CD4-positive, CD25-positive, alpha-beta regulatory T cell (primary cell): ENCODE measurements around the gene BCL2L12. TPM values are rescaled to one million over a fixed set of nuclear protein-coding genes. Genes with fewer than 3 reads are reported as not detected.
"Not testable (repeated sequence)": the region's sequence is repeated elsewhere in the genome, so short reads cannot be mapped to it uniquely, and the experiment has no call there.

ENCODE experiments used
- ATAC-seq, 2 donors: fragments of 150-1000 bp; cut with Tn5 transposase; one replicate each; pipeline ENCODE4 v1.10.0; 2021; ENCODE audit warnings: low read depth in 2 of 2, moderate number of reproducible peaks in 2 of 2, moderate library complexity in 1 of 2
- DNase-seq, 3 donors: peaks; one replicate each; pipeline versions ENCODE4 v3.0.0 to v3.0.0-alpha.2; 2012 to 2022; ENCODE audit warnings: mixed read lengths in 1 of 3
- H3K27ac ChIP-seq: one replicate; pipeline ENCODE4 v1.7.0; 2013; ENCODE audit warnings: mild to moderate bottlenecking, low read length; ENCODE audit not compliant: insufficient read depth, poor library complexity, severe bottlenecking
- H3K27me3 ChIP-seq: one replicate; pipeline ENCODE4 v1.7.0; 2013; ENCODE audit warnings: low read length; ENCODE audit not compliant: control insufficient read depth, insufficient read depth
- H3K36me3 ChIP-seq: one replicate; pipeline ENCODE4 v1.7.0; 2013; ENCODE audit warnings: mild to moderate bottlenecking, low read length, moderate library complexity; ENCODE audit not compliant: control insufficient read depth, insufficient read depth
- H3K4me1 ChIP-seq: 2 replicates; pipeline ENCODE4 v1.7.0; 2013; ENCODE audit warnings: mild to moderate bottlenecking, low read length; ENCODE audit not compliant: insufficient read depth, control insufficient read depth, poor library complexity, severe bottlenecking
- H3K4me3 ChIP-seq: one replicate; pipeline ENCODE4 v1.7.0; 2013; ENCODE audit warnings: low read depth, mild to moderate bottlenecking, low read length, moderate library complexity
- H3K9me3 ChIP-seq, 2 experiments: 1 replicate in 1 of 2; 2 replicates in 1 of 2; pipeline ENCODE4 v1.7.0; 2013; ENCODE audit warnings: low read length in 2 of 2, mild to moderate bottlenecking in 1 of 2, moderate library complexity in 1 of 2; ENCODE audit not compliant: control insufficient read depth in 2 of 2
- H3K27ac Mint-ChIP-seq, 3 donors: one replicate each; pipeline ENCODE4 v1.8.0; 2020 to 2022; ENCODE audit warnings: mild to moderate bottlenecking in 3 of 3, mixed read lengths in 3 of 3, moderate library complexity in 2 of 3
- H3K27me3 Mint-ChIP-seq: one replicate; pipeline ENCODE4 v1.8.0; 2022; ENCODE audit warnings: mild to moderate bottlenecking, mixed read lengths
- H3K36me3 Mint-ChIP-seq: one replicate; pipeline ENCODE4 v1.8.0; 2020; ENCODE audit warnings: mixed read lengths
- H3K4me1 Mint-ChIP-seq, 4 donors: one replicate each; pipeline ENCODE4 v1.8.0; 2020 to 2022; ENCODE audit warnings: mixed read lengths in 4 of 4, mild to moderate bottlenecking in 1 of 4
- H3K4me3 Mint-ChIP-seq, 4 donors: one replicate each; pipeline ENCODE4 v1.8.0; 2020 to 2022; ENCODE audit warnings: mild to moderate bottlenecking in 4 of 4, mixed read lengths in 4 of 4, moderate library complexity in 3 of 4
- H3K9me3 Mint-ChIP-seq, 7 donors: one replicate each; pipeline ENCODE4 v1.8.0; 2020 to 2022; ENCODE audit warnings: mixed read lengths in 7 of 7, mild to moderate bottlenecking in 3 of 7, moderate library complexity in 2 of 7
- polyA plus RNA-seq, 4 donors: library from polyadenylated mRNA; unstranded; fragments of 300-500 nt; fragmentation: Illumina TruSeq; gene quantifications; one replicate each; pipeline ENCODE4 v1.2.3, GENCODE V29; 2021
- total RNA-seq: library from RNA; stranded (reverse); gene quantifications from one replicate; pipeline ENCODE4 v1.2.3, GENCODE V29; 2022

BCL2L12 gene
- 13.6 TPM for total RNA-seq
- 10 to 100 TPM; 13.6 to 15.3 (median 15.1) TPM for polyA plus RNA-seq

- peak within 1 kb of the TSS; percentile 87 for H3K27ac ChIP-seq
- H3K4me3 Mint-ChIP-seq, result peak within 1 kb of the TSS; percentile 93 to 100 (median 98)
- H3K27me3 Mint-ChIP-seq, result peaks cover 6% of the 10 kb centered on the region
- H3K36me3 ChIP-seq, result peaks cover 20% of the 10 kb centered on the region
- peaks cover 38% of the 10 kb centered on the region for H3K4me1 ChIP-seq
- H3K4me3 ChIP-seq, result peak within 1 kb of the TSS; percentile 98
- H3K27ac Mint-ChIP-seq, result peak within 1 kb of the TSS; percentile 97 to 99 (median 98)
- no peaks in the 10 kb centered on the region for H3K9me3 Mint-ChIP-seq
- DNase-seq (peak; percentile 97 to 99 (median 99)), ATAC-seq (peak; percentile 82 to 86)
- H3K36me3 Mint-ChIP-seq, result peaks cover 10% of the 10 kb centered on the region
- H3K4me1 Mint-ChIP-seq, result peaks cover 0 to 54% (median 22%) of the 10 kb centered on the region in 4 donors
- H3K27me3 ChIP-seq, result no peaks in the 10 kb centered on the region
- no peaks in the 10 kb centered on the region for H3K9me3 ChIP-seq
These were observed at the start of gene BCL2L12, which contains the start of gene IRF3 for GRCh38 chr19:49665351-49666119. Gene BCL2L12, plus strand, starts transcription at chr19:49665933. Its CDS starts 760 bp downstream, at chr19:49666693. Gene IRF3, minus strand, starts transcription at chr19:49665857. Its CDS starts 1,019 bp downstream, at chr19:49664838.

- H3K27ac Mint-ChIP-seq, result no peak overlapping the region
- no peak overlapping the region for H3K27ac ChIP-seq
- DNase-seq (no peak), ATAC-seq (no peak)
- no peaks in the 10 kb centered on the region for H3K27me3 ChIP-seq
- no peak overlapping the region for H3K4me3 Mint-ChIP-seq
- peaks cover 5% of the 10 kb centered on the region for H3K4me1 ChIP-seq
- H3K9me3 ChIP-seq, result peaks cover 0 to 4% of the 10 kb centered on the region in 2 experiments
- no peaks in the 10 kb centered on the region for H3K27me3 Mint-ChIP-seq
- peaks cover 0 to 1% (median 0%) of the 10 kb centered on the region in 7 donors for H3K9me3 Mint-ChIP-seq
- H3K4me3 ChIP-seq, result no peak overlapping the region
- H3K36me3 ChIP-seq, result peaks cover 58% of the 10 kb centered on the region
- H3K36me3 Mint-ChIP-seq, result peaks cover 28% of the 10 kb centered on the region
- peaks cover 0 to 20% (median 9%) of the 10 kb centered on the region in 4 donors for H3K4me1 Mint-ChIP-seq
These were observed 49.2 kb upstream of the BCL2L12 start for GRCh38 chr19:49616532-49616931.

- Mint-ChIP-seq H3K9me3 (peaks cover 0 to 1% (median 0%) of the 10 kb centered on the region in 7 donors), H3K36me3 (peaks cover 33% of the 10 kb centered on the region)
- ATAC-seq, result no peak
These were observed 48.8 kb upstream of the BCL2L12 start for GRCh38 chr19:49616945-49617344.

GRCh38 chr19:49617860-49618259 is 47.9 kb upstream of the BCL2L12 start:
- not testable (repeated sequence) for H3K4me3 Mint-ChIP-seq, H3K9me3 ChIP-seq
- H3K36me3 Mint-ChIP-seq, result peaks cover 37% of the 10 kb centered on the region

More at GRCh38 chr19:49616945-49617344, 48.8 kb upstream of the BCL2L12 start:
- Mint-ChIP-seq H3K4me1 (peaks cover 0 to 20% (median 10%) of the 10 kb centered on the region in 4 donors), H3K27me3 (no peaks in the 10 kb centered on the region), H3K4me3 (no peak overlapping the region), H3K27ac (no peak overlapping the region)
- Histone ChIP-seq H3K9me3 (peaks cover 0 to 4% of the 10 kb centered on the region in 2 experiments), H3K36me3 (peaks cover 62% of the 10 kb centered on the region), H3K4me3 (no peak overlapping the region), H3K27ac (no peak overlapping the region), H3K27me3 (no peaks in the 10 kb centered on the region), H3K4me1 (peaks cover 5% of the 10 kb centered on the region)
- no peak for DNase-seq

GRCh38 chr19:49624967-49625910 is 40.5 kb upstream of the BCL2L12 start:
- DNase-seq, result no peak
- H3K4me1 ChIP-seq, result no peaks in the 10 kb centered on the region
- H3K36me3 Mint-ChIP-seq, result peaks cover 18% of the 10 kb centered on the region
- H3K4me1 Mint-ChIP-seq, result peaks cover 0 to 4% (median 2%) of the 10 kb centered on the region in 4 donors
- H3K9me3 Mint-ChIP-seq, result peaks cover 0 to 1% (median 0%) of the 10 kb centered on the region in 7 donors
- no peak overlapping the region for H3K27ac ChIP-seq
- H3K27me3 Mint-ChIP-seq, result no peaks in the 10 kb centered on the region
- no peak for ATAC-seq
- no peak overlapping the region for H3K4me3 ChIP-seq
- H3K9me3 ChIP-seq, result no peaks in the 10 kb centered on the region
- no peak overlapping the region for H3K4me3 Mint-ChIP-seq
- peaks cover 24% of the 10 kb centered on the region for H3K36me3 ChIP-seq
- no peaks in the 10 kb centered on the region for H3K27me3 ChIP-seq
- H3K27ac Mint-ChIP-seq, result no peak overlapping the region

More at GRCh38 chr19:49617860-49618259, 47.9 kb upstream of the BCL2L12 start:
- H3K4me3 ChIP-seq, H3K9me3 Mint-ChIP-seq, H3K4me1 ChIP-seq, H3K27ac ChIP-seq, H3K27ac Mint-ChIP-seq, H3K27me3 ChIP-seq, ATAC-seq, DNase-seq, H3K27me3 Mint-ChIP-seq: not testable (repeated sequence)
- peaks cover 60% of the 10 kb centered on the region for H3K36me3 ChIP-seq
- H3K4me1 Mint-ChIP-seq, result peaks cover 0 to 16% (median 9%) of the 10 kb centered on the region in 4 donors

GRCh38 chr19:49626226-49626625 is 39.5 kb upstream of the BCL2L12 start:
- Mint-ChIP-seq H3K36me3 (peaks cover 18% of the 10 kb centered on the region), H3K27me3 (no peaks in the 10 kb centered on the region), H3K4me3 (no peak overlapping the region), H3K9me3 (peaks cover 0 to 1% (median 0%) of the 10 kb centered on the region in 7 donors), H3K4me1 (peaks cover 0 to 4% (median 2%) of the 10 kb centered on the region in 4 donors), H3K27ac (no peak overlapping the region)
- Histone ChIP-seq H3K27me3 (no peaks in the 10 kb centered on the region), H3K4me3 (no peak overlapping the region), H3K36me3 (peaks cover 22% of the 10 kb centered on the region), H3K4me1 (no peaks in the 10 kb centered on the region), H3K9me3 (no peaks in the 10 kb centered on the region), H3K27ac (no peak overlapping the region)
- DNase-seq (no peak), ATAC-seq (no peak)

GRCh38 chr19:49629659-49630058 is 36.1 kb upstream of the BCL2L12 start:
- H3K9me3 Mint-ChIP-seq, result peaks cover 0 to 1% (median 0%) of the 10 kb centered on the region in 7 donors
- no peaks in the 10 kb centered on the region for H3K27me3 ChIP-seq
- no peak overlapping the region for H3K4me3 Mint-ChIP-seq
- H3K36me3 Mint-ChIP-seq, result peaks cover 4% of the 10 kb centered on the region
- H3K4me1 ChIP-seq, result no peaks in the 10 kb centered on the region
- peaks cover 4% of the 10 kb centered on the region for H3K36me3 ChIP-seq
- no peaks in the 10 kb centered on the region for H3K9me3 ChIP-seq
- no peak for ATAC-seq
- peak overlapping the region in 2 of 3 donors; percentile 31 to 69 for H3K27ac Mint-ChIP-seq
- DNase-seq, result no peak
- H3K4me3 ChIP-seq, result no peak overlapping the region
- no peak overlapping the region for H3K27ac ChIP-seq
- H3K4me1 Mint-ChIP-seq, result peaks cover 0 to 2% (median 0%) of the 10 kb centered on the region in 4 donors
- H3K27me3 Mint-ChIP-seq, result no peaks in the 10 kb centered on the region
